ENCODE results near the gene OR5H14.

OR5H14 gene

DNA sequence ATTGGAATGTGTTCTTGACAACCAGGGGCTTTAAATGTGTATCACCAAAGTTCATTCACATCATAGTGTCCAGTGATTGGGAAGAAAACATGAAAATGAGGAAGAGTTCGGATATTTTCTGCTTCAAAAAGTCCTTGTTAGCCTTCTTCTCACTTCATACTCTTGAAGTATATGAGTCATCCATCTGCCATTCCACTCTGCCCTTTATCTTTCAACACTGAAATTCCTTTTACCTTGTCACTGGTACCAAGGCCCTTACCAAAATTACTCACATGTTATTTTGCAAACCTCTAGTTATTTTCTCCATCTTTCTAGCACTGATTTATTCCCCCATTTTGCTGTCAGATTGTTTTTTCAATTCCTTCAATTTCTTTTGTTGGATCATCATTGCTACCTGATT, 51.7 kb downstream of the OR5H14 start:
- DNase-seq, result no peak
